ENCODE data around the gene DNAJB9. TPM values are rescaled to one million over a fixed set of nuclear protein-coding genes. Genes with fewer than 3 reads are reported as not detected.

DNAJB9 gene
- total and polyA plus RNA-seq, 10 of the 15 experiments (the other 5 are each of a cell fraction or from before 2014, with no cell fraction given) = 4.5 to 20.9 (median 8.8) TPM

GRCh38 chr7:108525985-108526767 lies 43.5 kb upstream of the DNAJB9 start, which contains the start of gene PNPLA8 (continued):
- TF ChIP-seq SMAD1 (IDR thresholded peaks at IDR 0.05; ENCODE audit: low read depth, partially characterized antibody) = peak; percentile 36
- no peak for TF ChIP-seq CHD4 (IDR thresholded peaks at IDR 0.05)
- TF ChIP-seq EP300 (IDR thresholded peaks at IDR 0.05; ENCODE audit: borderline replicate concordance in 1 of 2, control insufficient read depth in 1 of 2, low read depth in 2 of 2, low read length in 2 of 2) = no peak; a peak in 2 of 4 replicates
- TF ChIP-seq PRDM15 (CRISPR knock-in tag; IDR thresholded peaks at IDR 0.05) = no peak
- 0 out of 4 replicates have a peak, but pooled peaks of 1 of the 2 experiments have one; percentile 5 for TF ChIP-seq SRF (IDR thresholded peaks at IDR 0.05; ENCODE audit: low read depth in 2 of 2, low read length in 2 of 2)
- TF ChIP-seq SREBF2 (IDR thresholded peaks at IDR 0.05; ENCODE audit: low read length) = no peak
- TF ChIP-seq FOXM1 (IDR thresholded peaks at IDR 0.05; ENCODE audit: low read depth, low read length) = no peak
- no peak for TF ChIP-seq HSF1 (IDR thresholded peaks at IDR 0.05; ENCODE audit: low read depth, low read length)
- 0 out of 2 replicates have a peak, but pooled peaks have one; percentile 20 for TF ChIP-seq MEF2A (IDR thresholded peaks at IDR 0.05; ENCODE audit: insufficient read depth, low read depth, low read length)
- peak; percentile 79 to 97 for TF ChIP-seq EGR1 (IDR thresholded peaks at IDR 0.05; ENCODE audit: borderline replicate concordance in 1 of 2, low read depth in 2 of 2, low read length in 2 of 2)
- TF ChIP-seq RFX5 (IDR thresholded peaks at IDR 0.05; ENCODE audit: low read depth, low read length) = peak; percentile 65; the same call in 1 of the 2 replicates
- peak; percentile 86 for TF ChIP-seq E2F4 (IDR thresholded peaks at IDR 0.05; ENCODE audit: low read depth, low read length)
- TF ChIP-seq BRCA1 (IDR thresholded peaks at IDR 0.05; ENCODE audit: low read depth, low read length) = no peak
- TF ChIP-seq RAD21 (IDR thresholded peaks at IDR 0.05; ENCODE audit: insufficient read depth, low read depth, low read length) = no peak
- TF ChIP-seq TBL1XR1 (IDR thresholded peaks at IDR 0.05; ENCODE audit: low read depth, low read length) = peak; percentile 69
- no peak for TF ChIP-seq CTCF (IDR thresholded peaks at IDR 0.05 in 2 of 3, conservative IDR thresholded peaks at IDR 0.05 in 1 of 3; ENCODE audit: control insufficient read depth in 2 of 3, extremely low read depth in 1 of 3, insufficient read depth in 1 of 3, low read depth in 3 of 3, low read length in 3 of 3)
- no peak for TF ChIP-seq CBX3 (IDR thresholded peaks at IDR 0.05; ENCODE audit: borderline replicate concordance, low read depth)
- TF ChIP-seq ELK1 (IDR thresholded peaks at IDR 0.05; ENCODE audit: low read depth, low read length) = no peak; the same call in none of the 2 replicates
- no peak for TF ChIP-seq NR2F1 (conservative IDR thresholded peaks at IDR 0.05)
